SW480 (cell line): ENCODE measurements around the gene UQCC2.

Experiments used
- DNase-seq: peaks from one replicate; pipeline ENCODE4 v3.0.0-alpha.2; 2016; ENCODE audit warnings: low spot score

UQCC2 gene

GRCh38 chr6:33744001-33744848, 32.7 kb upstream of the UQCC2 start:
- peak; percentile 69 for DNase-seq

- DNase-seq = no peak
These were observed 31.3 kb upstream of the UQCC2 start for GRCh38 chr6:33742837-33743236.

GRCh38 chr6:33742092-33742491, 30.6 kb upstream of the UQCC2 start:
- no peak for DNase-seq

- DNase-seq = no peak
These were observed 29.3 kb upstream of the UQCC2 start for GRCh38 chr6:33740794-33741193.

DNA sequence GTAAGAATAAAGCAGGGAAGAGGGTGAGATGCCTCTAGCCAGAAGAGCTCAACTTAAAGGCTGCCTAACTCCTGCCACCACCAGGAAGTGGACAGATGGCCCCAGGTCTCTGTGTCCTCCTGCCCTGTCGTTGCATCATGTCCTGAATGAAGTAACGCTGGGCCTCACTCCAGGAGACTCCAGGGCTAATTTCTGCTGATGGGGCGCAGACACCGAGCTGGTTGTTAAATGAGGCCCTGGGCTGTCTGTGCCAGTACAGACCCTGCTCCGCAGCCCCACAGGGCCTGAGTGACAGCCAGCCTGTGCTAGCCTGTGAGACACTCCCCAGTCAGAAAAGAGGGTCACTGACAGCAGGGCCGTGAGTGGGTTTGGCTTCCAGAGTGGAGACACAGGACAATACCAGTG, 28.7 kb upstream of the UQCC2 start:
- DNase-seq = no peak

DNA sequence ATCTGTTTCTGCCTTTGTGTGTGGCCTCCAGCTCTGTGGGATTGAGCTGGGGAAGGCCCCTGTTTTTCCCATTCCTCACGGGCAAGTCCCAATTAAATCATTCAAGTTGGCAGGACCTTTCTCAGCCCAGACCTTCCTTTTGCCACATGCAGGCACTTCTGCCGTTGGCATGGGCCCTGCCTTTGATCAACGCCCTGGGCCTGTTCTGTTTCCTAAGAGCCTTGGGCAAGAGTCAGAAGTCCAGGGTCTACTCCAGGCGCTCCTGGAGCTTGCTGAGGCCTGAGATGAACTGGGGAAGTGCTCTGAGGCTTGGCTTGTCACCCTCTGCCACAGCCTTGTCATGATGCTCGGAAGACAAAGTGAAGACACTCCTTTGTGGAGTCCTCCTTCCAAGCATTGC, 28.1 kb upstream of the UQCC2 start:
- no peak for DNase-seq

GRCh38 chr6:33738879-33739278, 27.4 kb upstream of the UQCC2 start:
- DNase-seq = no peak

DNA sequence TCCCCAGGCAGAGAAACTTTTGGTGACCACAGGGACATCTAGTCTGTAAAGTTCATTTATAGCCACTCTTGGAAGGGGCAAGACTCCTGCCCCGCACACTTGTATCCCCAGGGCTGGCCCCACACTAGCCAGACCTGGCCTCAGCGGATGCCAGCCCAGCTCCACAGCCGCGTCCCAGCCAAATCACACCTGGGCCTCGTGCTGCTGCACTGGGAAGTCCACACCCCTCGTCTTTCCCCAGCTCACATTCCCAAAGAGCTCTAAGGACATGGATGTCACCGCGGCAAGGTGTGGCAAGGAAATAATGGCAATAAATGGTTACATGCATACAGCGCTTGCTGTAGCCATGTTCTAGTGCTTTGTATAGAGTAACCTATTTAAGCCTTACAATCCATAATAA, 26.7 kb upstream of the UQCC2 start:
- no peak for DNase-seq

GRCh38 chr6:33737267-33738026, 25.9 kb upstream of the UQCC2 start:
- DNase-seq = no peak

- no peak for DNase-seq
These were observed 23.7 kb upstream of the UQCC2 start for GRCh38 chr6:33735216-33735615.

DNA sequence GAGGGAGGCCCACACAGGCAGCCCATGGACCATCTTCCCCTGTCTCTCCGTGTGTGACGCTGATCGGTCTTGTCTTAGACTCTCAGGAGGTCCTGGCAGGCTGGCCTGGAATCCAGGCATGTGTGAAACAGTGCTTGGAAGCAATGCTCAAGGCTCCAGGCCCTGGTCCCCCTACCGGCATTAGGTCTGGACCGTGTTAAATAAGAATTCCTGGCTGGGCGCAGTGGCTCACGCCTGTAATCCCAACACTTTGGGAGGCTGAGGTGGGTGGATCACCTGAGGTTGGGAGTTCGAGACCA, 22.2 kb upstream of the UQCC2 start:
- DNase-seq = no peak

DNA sequence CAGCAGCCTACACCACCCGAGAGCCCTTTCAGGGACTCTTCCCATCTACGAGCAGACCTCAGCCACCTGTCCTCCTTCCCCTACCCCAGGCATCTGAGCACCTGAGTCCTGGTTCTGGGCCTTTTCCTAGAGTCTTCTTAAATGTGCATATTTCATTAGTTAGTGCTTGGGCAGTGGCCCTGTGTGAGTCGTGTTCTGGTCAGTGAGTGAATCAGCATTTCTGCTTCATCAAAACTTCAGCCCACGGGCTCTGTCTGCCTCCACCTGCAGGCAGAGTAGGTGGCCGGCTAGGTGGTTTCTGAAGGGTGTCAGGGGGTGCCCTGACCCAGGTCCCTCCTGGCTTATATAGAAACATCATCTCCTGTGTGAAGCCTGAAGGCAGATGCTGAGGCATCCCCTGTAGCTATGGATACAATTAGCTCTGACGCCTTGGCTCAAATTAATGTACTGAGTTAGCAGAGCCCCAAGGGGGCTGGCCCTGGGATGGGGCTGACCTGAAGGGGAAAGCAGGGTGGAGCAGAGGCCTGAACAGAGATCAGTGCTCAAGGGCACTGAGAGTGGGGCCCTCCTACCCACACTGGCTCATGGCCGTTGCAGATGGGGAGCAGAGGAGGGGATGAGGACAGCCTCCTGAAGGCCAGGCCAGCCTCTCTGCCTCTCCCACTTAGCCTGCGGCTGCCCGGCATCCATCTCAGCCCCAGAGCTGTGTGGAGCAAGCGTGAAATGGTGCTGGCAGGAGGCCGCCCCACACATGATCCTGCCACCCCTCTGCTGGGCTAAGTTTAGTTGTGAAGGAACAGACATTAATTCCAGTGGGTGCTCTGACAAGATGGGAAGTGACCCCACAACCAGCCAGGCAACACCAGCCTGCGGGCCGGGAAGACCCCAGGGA, 21.6 kb upstream of the UQCC2 start:
- DNase-seq = no peak

DNA sequence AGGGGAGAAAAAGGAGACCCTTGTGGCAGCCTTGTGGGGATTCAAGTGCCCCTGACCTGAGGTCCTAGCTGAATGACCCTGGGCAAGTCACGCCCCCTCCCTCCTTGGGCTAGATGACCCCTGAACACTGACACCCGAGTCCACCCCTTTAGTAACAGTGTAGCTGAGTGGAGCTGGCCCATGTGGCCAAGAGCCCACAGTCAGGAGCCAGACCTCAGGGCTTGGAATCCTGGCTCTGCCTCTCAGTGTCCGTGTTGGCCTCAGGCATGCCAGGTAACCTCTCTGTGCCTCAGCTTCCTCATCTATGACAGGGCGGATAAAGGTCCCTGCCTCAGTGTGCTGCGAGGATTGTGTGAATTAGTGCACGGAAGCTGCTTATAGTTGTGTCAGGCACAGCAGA, 20.9 kb upstream of the UQCC2 start:
- no peak for DNase-seq

DNA sequence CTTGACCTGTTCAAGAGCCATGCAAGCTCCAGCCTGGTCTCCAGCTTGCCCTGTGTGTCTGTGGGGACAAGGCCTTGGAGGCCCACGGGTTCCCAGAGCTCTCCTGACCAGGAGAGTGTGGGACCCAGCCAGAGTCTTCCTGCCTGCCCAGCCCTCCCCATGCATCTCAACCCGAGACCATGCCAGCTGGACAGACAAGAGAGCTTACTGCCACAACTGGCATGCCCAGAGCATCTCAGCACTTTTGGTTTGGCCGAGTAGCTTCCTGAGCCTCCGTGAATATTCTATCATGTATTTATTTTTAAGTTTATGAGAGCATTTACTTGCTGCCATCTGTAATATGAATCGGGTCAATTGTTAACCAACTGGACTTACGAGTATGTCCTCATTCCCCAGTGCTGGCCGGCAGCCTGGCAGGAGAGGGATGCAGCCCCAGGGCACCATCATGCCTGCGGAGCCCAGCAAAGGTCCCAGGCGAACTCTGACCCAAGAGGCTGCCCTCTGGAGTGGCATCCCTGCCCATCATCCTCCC, 20.3 kb upstream of the UQCC2 start:
- DNase-seq = no peak

DNA sequence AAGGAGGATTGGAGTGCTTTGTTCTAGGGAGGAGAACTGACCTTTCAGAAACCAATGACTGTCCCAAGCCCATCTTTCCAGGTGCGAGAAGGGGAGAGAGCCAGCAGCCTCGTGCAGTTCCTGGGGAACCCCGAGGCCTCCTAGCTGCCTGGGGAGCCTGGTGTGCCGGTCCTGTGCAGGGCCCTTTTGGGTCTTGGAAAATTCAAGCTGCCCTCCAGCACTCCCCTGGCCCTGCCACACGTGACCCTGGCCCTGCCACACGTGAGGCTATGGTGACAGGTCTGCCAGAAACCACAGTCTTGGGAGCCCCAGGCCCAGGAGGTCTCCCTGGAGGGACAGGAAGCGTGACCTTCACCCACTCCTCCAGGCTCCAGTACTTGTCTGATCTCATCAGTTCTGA, 19.5 kb upstream of the UQCC2 start:
- no peak for DNase-seq

GRCh38 chr6:33730611-33731010, 19.1 kb upstream of the UQCC2 start:
- DNase-seq = no peak

- DNase-seq = no peak
These were observed 17.6 kb upstream of the UQCC2 start for GRCh38 chr6:33729059-33729458.

- DNase-seq = no peak
These were observed 16.9 kb upstream of the UQCC2 start for GRCh38 chr6:33728438-33728837.

DNA sequence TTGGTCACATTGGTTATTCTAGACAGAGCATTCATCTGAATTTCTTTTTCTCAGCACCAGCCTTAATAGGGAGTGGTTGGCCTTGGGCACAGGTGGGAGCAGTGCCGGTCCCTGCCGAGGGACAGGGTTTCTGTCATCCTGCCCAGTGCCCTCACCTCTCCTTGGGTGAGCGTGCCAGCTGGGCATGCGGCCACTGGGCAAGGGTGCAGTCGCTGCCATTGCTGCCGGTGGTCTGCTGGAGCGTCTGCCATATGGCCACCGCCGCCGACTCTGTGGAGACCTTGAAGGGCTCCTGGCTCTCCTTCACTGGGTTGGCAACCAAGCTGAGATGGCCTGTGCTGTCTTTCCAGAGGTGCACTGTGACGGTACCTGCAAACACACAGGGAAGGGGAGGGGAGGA, 16.4 kb upstream of the UQCC2 start:
- no peak for DNase-seq

DNA sequence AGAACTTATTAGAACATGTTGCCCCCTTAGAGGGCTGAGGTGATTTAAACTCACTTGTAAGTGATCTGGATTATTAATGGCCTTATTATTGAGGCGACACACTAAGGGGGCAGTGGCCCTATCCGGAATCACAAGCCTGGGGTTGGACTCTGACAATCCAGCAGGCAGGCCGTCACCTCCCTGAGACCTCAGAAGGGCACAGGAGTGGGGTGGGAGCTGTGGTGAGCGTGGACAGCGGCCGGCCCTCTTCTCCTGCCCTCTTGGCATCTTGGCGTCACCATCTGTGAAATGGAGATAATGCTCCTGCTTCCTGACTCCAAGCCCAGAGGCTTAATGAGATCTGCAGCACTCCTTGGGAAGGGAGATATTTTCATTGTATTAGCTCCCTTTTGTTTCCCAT, 15.6 kb upstream of the UQCC2 start:
- no peak for DNase-seq

GRCh38 chr6:33726696-33727095, 15.2 kb upstream of the UQCC2 start:
- no peak for DNase-seq

DNA sequence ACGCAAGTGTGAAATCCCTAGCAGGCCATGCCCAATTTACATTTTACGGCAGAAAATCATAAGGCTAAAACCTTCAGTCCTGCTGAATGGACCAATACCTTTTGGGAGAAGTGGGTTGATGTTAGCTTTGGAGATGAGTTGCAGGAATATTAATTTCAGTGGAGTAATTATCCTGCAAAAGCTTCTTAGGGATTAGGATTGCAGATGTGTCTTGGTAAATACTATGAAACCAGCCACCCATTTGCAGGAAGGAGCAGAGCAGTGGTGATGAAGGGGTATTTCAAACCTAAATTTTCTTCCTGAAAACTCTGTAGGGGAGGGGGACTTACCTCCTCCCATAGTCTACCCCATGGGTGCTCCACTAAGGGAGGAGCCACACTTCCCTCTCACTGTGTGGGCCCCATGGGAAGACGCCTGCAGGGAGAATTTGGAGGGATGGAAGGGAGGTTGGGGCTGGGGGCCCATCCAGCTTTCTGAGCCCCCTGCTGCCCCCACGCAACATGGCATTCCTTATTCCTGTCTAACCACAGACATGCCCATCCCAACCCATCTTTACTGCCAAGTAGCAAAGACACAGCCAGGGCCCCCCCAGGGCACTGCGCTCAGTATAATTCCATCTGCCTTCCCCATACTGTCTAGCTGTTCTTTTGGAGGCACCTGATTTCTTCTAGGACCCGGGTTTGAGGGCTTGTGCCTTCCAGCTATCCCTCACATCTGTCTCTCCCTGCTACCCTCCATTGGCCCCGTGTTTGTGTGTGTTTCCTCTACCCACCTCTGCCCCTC, 14.6 kb upstream of the UQCC2 start:
- no peak for DNase-seq
